Left kidney (tissue), 2 donors: Measurements from ENCODE around the gene TTC28. TPM values are rescaled to one million over a fixed set of nuclear protein-coding genes. Genes with fewer than 3 reads are reported as not detected.
A peak's percentile ranks its signal among the peaks of the same experiment; 100 is the strongest.
"Not testable (repeated sequence)": the region's sequence is repeated elsewhere in the genome, so short reads cannot be mapped to it uniquely, and the experiment has no call there.

ENCODE experiments used
- DNase-seq: peaks from one replicate; pipeline ENCODE4 v3.0.0-alpha.2; 2013
- polyA plus RNA-seq: library from polyadenylated mRNA; unstranded; fragments of 120-200 nt; gene quantifications from one replicate; pipeline ENCODE4 v1.2.1, GENCODE V29; 2013; ENCODE audit not compliant: insufficient read length

The TTC28 gene
- polyA plus RNA-seq, 1 donor, result 45.8 TPM

GRCh38 chr22:28607795-28608194 is 71.8 kb downstream of the TTC28 start:
- DNase-seq, result no peak

DNA sequence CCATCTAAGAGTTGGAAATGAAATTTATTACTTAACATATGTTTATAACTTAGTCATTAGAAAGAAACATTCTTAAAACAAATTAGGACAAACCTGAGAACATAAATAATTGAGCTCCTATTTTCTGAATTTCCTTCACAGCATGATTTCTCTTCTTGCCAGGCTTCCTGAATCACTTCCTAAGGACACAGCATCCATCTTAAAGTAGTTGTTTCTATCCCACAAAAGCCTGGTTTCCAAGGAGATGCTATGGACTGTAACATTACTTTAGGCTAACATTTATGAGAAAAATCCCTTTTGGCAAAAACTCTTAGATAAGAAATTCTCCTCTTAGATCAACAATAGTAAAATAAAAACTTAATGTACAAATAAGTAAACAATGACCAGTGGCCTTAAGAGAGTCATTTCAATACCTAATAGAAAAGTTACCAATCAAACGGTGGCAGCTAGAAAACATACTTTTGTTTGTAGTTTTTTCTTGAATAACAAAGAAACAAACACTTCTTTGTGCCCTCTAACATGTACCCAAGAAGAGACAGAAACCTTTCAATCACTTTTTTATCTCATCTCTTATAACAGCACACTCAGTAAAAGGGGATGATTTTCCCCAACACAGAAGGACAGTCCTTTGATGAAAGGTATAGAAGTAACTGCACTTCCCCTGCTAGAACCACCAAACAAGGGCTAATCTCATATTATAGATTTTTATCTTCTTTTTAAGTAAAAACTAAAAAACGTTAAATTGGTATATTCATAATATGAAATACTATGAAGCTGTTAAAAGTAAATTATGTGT is 74.5 kb downstream of the TTC28 start:
- no peak for DNase-seq

- DNase-seq, result no peak
Observed at GRCh38 chr22:28601915-28602314, 77.7 kb downstream of the TTC28 start.

- peak; percentile 66 for DNase-seq
Observed at GRCh38 chr22:28600546-28601143, 79.0 kb downstream of the TTC28 start.

DNA sequence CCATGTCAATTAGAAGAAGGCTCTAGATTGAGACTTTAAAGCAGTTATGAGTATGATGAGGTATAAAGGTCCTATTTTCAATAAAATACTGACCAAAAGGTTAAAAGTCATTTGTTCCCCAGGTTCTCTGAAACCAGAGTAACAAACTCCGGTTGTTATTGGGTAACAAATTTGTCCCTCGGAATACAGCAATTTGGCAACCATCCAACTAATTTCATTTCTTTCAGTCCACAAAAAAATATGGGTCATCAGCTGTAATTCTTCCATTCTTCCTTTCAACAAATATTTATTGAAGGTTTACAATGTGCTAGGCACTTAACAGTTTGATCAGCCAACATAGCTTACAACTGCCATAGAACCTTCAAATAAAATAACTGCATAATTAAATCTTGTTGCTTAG is 79.9 kb downstream of the TTC28 start:
- DNase-seq, result no peak

DNA sequence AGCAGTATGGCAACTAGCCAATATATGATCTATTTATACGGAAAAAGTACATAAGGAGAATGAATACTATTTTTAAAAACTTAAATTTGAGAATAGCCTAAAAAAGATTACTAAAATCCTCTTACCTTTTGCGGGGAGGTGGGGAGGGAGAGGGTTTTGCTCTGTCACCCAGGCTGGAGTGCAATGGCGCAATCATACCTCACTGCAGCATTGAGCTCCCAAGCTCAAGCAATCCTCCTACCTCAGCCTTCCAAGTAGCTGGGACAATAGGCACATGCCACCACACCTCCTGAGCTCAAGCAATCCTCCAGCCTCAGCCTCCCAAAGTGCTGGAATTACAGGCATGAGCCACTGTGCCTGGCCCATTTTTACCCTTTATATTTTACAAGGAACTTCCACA is 82.0 kb downstream of the TTC28 start:
- DNase-seq, result no peak

GRCh38 chr22:28594797-28595462 is 84.7 kb downstream of the TTC28 start:
- DNase-seq, result peak; percentile 77

- no peak for DNase-seq
Observed at GRCh38 chr22:28594076-28594796, 85.4 kb downstream of the TTC28 start.

DNA sequence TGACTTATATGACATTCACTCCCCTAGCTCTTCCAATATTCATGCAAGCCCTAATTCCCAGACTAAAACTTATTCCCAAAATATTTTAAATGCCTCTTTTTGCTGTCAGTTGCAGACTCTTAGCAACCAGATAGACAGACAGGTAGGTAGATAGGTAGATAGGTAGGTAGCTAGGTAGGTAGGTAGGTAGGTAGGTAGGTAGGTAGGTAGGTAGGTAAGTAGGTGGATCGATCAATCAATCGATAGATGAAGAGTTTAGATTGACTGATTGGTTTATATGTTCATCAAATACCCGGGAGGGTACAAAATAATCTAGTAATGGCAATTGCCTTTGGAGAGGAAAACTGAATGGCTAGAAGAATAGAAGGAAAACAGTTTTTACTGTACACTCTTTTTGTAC is 86.3 kb downstream of the TTC28 start:
- no peak for DNase-seq

- no peak for DNase-seq
Observed at GRCh38 chr22:28589102-28589750, 90.4 kb downstream of the TTC28 start.

DNA sequence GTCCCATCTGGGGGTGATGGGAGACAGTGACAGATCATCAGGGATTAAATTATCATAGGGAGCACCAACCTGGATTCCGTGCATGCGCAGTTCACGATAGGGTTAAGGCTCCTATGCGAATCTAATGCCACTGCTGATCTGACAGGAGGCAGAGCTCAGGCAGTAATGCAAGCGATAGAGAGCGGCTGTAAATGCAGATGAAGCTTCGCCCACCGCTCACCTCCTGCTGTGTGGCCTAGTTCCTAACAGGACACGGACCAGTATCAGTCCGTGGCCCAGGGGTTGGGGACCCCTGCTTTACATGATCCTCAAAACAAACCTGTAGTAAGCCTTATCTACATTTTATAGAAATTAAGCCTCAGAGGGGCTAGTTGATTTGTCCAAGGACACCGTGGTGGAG is 94.3 kb downstream of the TTC28 start:
- DNase-seq, result no peak

- DNase-seq, result no peak
Observed at GRCh38 chr22:28582806-28583205, 96.8 kb downstream of the TTC28 start.

DNA sequence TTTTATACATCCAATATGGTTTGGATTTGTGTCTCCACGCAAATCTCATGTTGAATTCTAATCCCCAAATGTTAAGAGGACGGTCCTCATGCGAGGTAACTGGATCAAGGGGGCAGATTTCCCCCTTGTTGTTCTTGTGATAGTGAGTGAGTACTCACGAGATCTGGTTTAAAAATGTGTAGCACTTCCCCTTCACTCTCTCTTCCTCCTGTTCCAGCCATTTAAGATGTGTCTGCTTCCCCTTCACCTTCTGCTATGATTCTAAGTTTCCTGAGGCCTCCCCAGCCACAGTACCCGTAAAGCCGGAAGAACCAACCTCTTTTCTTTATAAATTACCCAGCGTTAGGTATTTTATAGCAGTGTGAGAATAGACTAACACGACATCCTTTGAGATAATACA is 98.6 kb downstream of the TTC28 start:
- DNase-seq, result no peak

- DNase-seq, result no peak
Observed at GRCh38 chr22:28576162-28576561, 103.5 kb downstream of the TTC28 start.

GRCh38 chr22:28574159-28574788 is 105.4 kb downstream of the TTC28 start:
- DNase-seq, result no peak

DNA sequence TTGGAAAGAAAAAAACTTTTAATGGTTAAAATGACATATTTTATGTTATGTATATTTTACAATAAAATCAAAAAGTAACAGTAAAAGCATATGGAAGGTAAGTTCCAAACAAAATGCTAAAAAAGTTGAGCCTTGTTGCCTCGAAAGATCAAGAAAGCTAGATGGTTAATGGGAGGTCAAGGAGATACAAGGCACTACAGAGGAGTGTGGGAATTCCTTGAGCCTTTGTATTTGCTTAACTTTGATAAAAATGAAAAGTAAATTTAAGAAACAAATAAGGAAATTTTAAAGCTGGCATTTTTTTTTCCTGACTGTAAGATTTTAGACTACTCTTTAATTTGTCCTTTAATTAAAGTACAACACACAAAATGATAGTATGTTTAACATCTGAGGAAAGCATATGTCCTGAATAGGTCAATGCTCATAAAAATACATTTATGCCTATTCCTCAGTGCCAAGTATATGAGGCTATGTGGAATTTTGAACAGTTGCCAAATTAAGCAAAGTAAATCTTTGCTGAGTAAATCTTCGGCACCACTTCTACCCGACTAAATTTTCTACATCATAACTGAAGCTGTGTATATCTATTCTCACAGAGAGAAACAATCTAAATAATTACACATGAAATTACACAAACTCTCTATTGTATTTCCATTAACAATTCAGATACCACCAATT is 108.8 kb downstream of the TTC28 start:
- DNase-seq, result no peak

DNA sequence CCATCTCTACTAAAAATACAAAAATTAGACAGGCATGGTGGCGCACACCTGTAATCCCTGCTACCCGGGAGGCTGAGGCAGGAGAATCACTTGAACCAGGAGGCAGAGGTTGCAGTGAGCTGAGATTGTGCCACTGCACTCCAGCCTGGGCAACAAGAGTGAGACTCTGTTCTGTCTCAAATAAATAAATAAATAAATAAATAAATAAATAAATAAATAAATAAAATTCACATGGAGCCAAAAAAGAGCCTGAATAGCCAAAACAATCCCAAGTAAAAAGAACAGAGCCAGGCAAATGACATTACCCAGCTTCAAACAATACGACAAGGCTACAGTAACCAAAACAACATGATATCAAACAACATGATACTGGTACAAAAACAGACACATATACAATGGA is 110.7 kb downstream of the TTC28 start:
- not testable (repeated sequence) for DNase-seq

DNA sequence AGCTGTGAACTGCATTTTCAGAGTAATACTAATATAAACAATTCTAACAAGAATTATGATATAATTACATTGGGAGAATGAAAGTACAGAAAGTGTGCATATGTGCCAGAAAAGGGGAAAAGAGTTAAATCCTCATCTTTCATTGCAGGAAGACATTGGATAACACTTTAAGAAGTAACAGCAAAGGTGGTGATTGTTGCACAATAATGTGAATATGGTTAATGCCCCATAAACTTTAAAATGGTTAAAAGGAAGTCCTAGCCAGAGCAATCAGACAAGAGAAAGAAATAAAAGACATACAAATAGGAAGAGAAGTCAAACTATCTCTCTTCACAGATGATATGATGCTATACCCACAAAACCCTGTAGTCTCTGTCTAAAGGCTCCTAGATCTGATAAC is 111.5 kb downstream of the TTC28 start:
- no peak for DNase-seq

DNA sequence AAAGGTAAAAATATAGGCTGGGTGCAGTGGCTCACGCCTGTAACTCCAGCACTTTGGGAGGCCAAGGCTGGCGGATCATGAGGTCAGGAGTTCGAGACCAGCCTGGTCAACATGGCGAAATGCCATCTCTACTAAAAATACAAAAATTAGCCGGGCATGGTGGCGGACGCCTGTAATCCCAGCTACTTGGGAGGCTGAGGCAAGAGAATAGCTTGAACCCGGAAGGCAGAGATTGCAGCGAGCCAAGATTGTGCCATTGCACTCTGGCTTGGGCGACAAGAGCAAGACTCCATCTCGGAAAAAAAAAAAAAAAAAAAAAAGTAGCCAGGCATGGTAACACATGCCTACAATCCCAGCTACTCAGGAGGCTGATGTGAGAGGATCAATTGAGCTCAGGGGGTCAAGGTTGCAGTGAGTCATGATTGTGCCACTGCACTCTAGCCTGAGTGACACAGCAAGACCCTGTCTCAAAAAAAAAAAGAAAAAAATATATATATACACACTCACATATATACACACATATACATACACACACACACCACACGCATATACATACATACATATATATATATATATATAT is 112.6 kb downstream of the TTC28 start:
- not testable (repeated sequence) for DNase-seq

DNA sequence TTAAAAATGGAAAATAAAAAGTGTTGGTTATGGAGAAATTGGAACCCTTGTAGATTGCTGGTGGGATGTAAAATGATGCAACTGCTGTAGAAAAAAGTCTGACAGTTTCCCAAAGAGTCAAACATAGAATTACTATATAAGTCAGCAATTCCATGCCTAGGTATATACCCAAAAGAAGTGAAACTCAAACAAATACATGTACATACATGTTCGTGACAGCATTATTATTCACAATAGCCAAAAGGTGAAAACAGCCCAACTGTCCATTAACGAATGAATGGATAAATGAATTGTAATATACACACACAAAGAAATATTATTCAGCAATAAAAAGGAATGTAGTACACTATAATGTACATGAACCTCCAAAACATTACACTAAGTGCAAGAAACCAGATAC is 116.0 kb downstream of the TTC28 start:
- DNase-seq, result no peak

- no peak for DNase-seq
Observed at GRCh38 chr22:28562324-28562723, 117.3 kb downstream of the TTC28 start.
